ENCODE data around the gene AREG. TPM values are rescaled to one million over a fixed set of nuclear protein-coding genes. Genes with fewer than 3 reads are reported as not detected.
"Not testable (repeated sequence)": the region's sequence is repeated elsewhere in the genome, so short reads cannot be mapped to it uniquely, and the experiment has no call there.

Gene AREG
- not detected for total RNA-seq

- ChIA-PET CTCF (interaction anchor here (0.6 to 1.7 kb wide), 12 partner anchors 10 to 248 kb away, joined by 3 to 8 read pairs (median 3); no protein-coding TSS in a partner anchor), POLR2A (interaction anchor here (0.9 kb wide), 1 partner anchor 46 kb away, joined by 3 read pairs; no protein-coding TSS in a partner anchor)
- ATAC-seq (peak; percentile 96), DNase-seq (peak; percentile 85)
- peaks cover 12% of the 10 kb centered on the region for H3K4me1 Mint-ChIP-seq (ENCODE audit: low read depth)
- no peaks in the 10 kb centered on the region for H3K36me3 Mint-ChIP-seq (ENCODE audit: low read depth)
- H3K27me3 Mint-ChIP-seq (ENCODE audit: low read depth), result peaks cover 3% of the 10 kb centered on the region
- H3K4me3 Mint-ChIP-seq, result peak within 1 kb of the TSS; percentile 81
- no peaks in the 10 kb centered on the region for H3K9me3 Mint-ChIP-seq (ENCODE audit: insufficient read depth)
- H3K27ac Mint-ChIP-seq, result peak within 1 kb of the TSS; percentile 55
Measured at GRCh38 chr4:74444891-74445642, at the start of gene AREG. AREG (plus strand) TSS chr4:74445136; CDS start chr4:74445346, 210 bp downstream.

- Mint-ChIP-seq H3K4me1 (ENCODE audit: low read depth) (peaks cover 5% of the 10 kb centered on the region), H3K27ac (no peak overlapping the region), H3K9me3 (ENCODE audit: insufficient read depth) (no peaks in the 10 kb centered on the region), H3K4me3 (no peak overlapping the region), H3K36me3 (ENCODE audit: low read depth) (no peaks in the 10 kb centered on the region), H3K27me3 (ENCODE audit: low read depth) (peaks cover 7% of the 10 kb centered on the region)
- ChIA-PET POLR2A (no interaction called here), CTCF (no interaction called here)
- no peak for ATAC-seq
- DNase-seq, result no peak
Measured at GRCh38 chr4:74395633-74396032, 49.3 kb upstream of the AREG start.

- CTCF ChIA-PET, result interaction anchor here (0.6 to 1.5 kb wide), 5 partner anchors 9 to 226 kb away, joined by 3 to 5 read pairs (median 3); partner anchors contain the start of gene AREG
- H3K36me3 Mint-ChIP-seq (ENCODE audit: low read depth), result no peaks in the 10 kb centered on the region
Measured at GRCh38 chr4:74397748-74398426, 47.0 kb upstream of the AREG start.

DNA sequence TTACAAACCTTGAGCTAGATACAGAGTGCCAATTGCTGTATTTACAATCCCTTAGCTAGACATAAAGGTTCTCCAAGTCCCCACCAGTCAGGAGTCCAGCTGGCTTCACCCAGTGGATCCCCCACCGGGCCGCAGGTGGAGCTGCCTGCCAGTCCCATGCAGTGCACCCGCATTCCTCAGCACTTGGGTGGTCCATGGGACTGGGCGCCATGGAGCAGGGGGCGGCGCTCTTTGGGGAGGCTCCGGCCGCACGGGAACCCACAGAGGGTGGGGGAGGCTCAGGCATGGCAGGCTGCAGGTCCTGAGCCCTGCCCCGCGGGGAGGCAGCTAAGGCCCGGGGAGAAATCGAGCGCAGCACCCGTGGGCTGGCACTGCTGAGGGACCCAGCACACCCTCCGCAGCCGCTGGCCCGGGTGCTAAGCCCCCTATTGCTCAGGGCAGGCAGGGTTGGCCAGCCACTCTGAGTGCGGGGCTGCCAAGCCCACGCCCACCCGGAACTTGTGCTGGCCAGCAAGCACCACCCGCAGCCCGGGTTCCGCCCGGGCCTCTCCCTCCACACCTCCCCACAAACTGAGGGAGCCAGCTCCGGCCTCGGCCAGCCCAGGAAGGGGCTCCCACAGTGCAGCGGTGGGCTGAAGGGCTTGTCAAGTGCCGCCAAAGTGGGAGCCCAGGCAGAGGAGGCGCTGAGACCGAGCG, 45.9 kb upstream of the AREG start:
- ChIA-PET POLR2A (interaction anchor here (0.6 to 0.7 kb wide), 3 partner anchors 45 to 48 kb away, joined by 3 read pairs; partner anchors contain the start of gene AREG), CTCF (interaction anchor here (1.3 to 1.5 kb wide), 2 partner anchors 46 to 224 kb away, joined by 4 to 5 read pairs; partner anchors contain the start of gene AREG)
- H3K27me3 Mint-ChIP-seq (ENCODE audit: low read depth); H3K4me1 Mint-ChIP-seq (ENCODE audit: low read depth); H3K9me3 Mint-ChIP-seq (ENCODE audit: insufficient read depth); H3K27ac Mint-ChIP-seq; H3K36me3 Mint-ChIP-seq (ENCODE audit: low read depth); ATAC-seq; DNase-seq: not testable (repeated sequence)
- H3K4me3 Mint-ChIP-seq, result peak overlapping the region; percentile 90

More at GRCh38 chr4:74397748-74398426, 47.0 kb upstream of the AREG start:
- Mint-ChIP-seq H3K9me3 (ENCODE audit: insufficient read depth) (no peaks in the 10 kb centered on the region), H3K4me3 (peak overlapping the region; percentile 90), H3K4me1 (ENCODE audit: low read depth) (peaks cover 5% of the 10 kb centered on the region), H3K27me3 (ENCODE audit: low read depth) (peaks cover 5% of the 10 kb centered on the region), H3K27ac (peak overlapping the region; percentile 94)
- DNase-seq (no peak), ATAC-seq (peak; percentile 84)
- POLR2A ChIA-PET, result interaction anchor here (0.8 kb wide), 1 partner anchor 39 kb away, joined by 3 read pairs; no protein-coding TSS in a partner anchor

DNA sequence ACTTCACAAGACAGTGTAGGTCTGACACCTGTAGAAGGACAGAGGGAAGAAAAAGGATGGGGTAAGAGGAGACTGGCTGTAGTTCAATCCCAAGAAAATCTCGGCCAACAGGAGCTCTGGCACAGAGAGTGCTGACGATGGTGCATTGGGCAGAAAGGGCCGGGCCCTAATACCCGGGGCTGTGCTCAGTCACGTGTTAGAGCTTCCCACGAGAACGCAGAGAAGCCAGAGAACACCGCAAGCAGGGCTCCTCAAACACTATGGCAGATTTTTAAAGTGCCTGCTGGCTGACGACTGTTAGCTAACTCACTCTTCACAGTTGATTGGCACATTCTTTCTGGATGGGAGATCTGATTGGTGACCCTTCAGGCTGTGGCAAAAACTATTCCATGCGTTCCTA, 44.5 kb upstream of the AREG start:
- Mint-ChIP-seq H3K9me3 (ENCODE audit: insufficient read depth) (no peaks in the 10 kb centered on the region), H3K4me1 (ENCODE audit: low read depth) (peaks cover 5% of the 10 kb centered on the region), H3K27me3 (ENCODE audit: low read depth) (peaks cover 5% of the 10 kb centered on the region), H3K27ac (no peak overlapping the region), H3K36me3 (ENCODE audit: low read depth) (no peaks in the 10 kb centered on the region), H3K4me3 (no peak overlapping the region)
- ATAC-seq, result no peak
- CTCF ChIA-PET, result no interaction called here
- POLR2A ChIA-PET, result no interaction called here
- DNase-seq, result no peak

DNA sequence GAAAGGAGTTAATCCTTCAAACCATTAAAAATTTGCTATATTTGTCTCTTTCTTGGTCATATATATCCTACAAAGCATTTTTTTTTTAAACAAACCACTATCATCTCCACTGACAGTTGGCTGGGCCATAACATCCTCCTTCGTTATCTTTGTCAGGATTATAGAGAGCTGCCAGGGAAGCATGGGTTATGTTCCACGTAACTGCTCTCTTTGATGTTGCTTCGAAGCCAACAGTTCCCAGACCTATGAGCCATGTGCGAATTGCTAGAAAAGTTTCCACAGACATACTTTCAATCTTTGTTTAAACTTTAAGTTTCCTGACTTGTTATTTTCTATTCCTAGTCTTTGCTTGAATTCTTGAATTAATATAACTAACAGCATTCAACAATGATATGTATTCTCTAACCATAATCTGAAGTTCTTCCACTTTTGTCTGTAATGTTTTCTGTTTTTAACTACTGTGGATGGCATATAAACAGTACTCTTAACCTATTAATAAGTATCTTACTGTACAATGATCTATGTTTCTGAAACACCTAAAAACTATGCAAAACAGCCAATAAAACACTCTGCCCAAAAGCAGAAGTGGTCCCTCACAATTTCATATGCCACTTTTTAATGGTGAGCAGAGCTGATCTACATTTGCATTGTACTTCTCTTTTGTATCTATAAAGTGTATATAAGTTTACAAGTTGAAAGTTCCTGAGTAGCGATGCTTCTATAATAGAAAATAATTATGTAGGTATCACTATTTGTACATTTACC, 42.1 kb upstream of the AREG start:
- Mint-ChIP-seq H3K4me1 (ENCODE audit: low read depth) (peaks cover 1% of the 10 kb centered on the region), H3K9me3 (ENCODE audit: insufficient read depth) (no peaks in the 10 kb centered on the region), H3K27me3 (ENCODE audit: low read depth) (peaks cover 5% of the 10 kb centered on the region), H3K36me3 (ENCODE audit: low read depth) (no peaks in the 10 kb centered on the region), H3K4me3 (no peak overlapping the region), H3K27ac (no peak overlapping the region)
- CTCF ChIA-PET, result no interaction called here
- ATAC-seq, result no peak
- POLR2A ChIA-PET, result no interaction called here
- no peak for DNase-seq

DNA sequence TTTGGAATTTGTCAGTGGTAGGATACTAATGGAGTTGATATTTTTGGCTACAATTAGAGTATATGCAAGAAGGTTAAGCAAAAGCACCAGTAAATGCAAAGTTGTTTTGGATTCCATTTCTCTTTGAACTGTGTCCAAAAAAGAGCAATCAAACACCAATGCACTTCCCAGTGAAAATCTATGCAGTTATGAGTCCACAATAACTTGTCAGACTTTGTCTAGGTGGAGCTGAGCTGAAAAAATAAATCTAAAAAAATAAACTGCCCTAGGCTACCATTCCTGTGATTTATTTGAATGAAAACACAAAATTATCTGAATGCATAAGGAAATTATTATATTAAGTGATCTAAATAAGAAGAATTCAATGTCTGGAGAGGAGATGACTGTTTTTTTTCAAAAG, 37.0 kb upstream of the AREG start:
- Mint-ChIP-seq H3K27ac (no peak overlapping the region), H3K4me3 (no peak overlapping the region), H3K4me1 (ENCODE audit: low read depth) (no peaks in the 10 kb centered on the region), H3K9me3 (ENCODE audit: insufficient read depth) (no peaks in the 10 kb centered on the region), H3K27me3 (ENCODE audit: low read depth) (peaks cover 2% of the 10 kb centered on the region), H3K36me3 (ENCODE audit: low read depth) (no peaks in the 10 kb centered on the region)
- ATAC-seq, result no peak
- CTCF ChIA-PET, result no interaction called here
- POLR2A ChIA-PET, result no interaction called here
- no peak for DNase-seq

DNA sequence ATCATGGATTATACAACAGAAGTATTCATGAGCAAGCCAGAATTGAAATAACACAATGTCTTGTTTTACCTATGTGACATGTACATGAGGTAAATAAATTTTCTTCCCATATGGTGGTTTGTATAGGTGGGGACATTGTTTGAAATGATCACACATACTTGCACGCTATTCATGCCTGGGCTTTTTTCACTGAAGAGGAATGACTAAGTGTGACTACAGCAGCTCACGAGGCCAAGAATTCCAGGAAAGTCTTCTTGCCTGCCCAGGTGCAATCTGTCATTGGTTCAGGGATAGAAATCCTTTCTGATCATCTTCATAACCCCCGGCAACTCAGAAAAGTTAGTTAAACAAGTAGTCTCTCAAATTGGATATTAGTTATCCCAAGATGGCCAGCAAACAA, 36.3 kb upstream of the AREG start:
- no peaks in the 10 kb centered on the region for H3K4me1 Mint-ChIP-seq (ENCODE audit: low read depth)
- no peaks in the 10 kb centered on the region for H3K36me3 Mint-ChIP-seq (ENCODE audit: low read depth)
- ATAC-seq (no peak), DNase-seq (no peak)
- H3K9me3 Mint-ChIP-seq (ENCODE audit: insufficient read depth), result no peaks in the 10 kb centered on the region
- H3K27me3 Mint-ChIP-seq (ENCODE audit: low read depth), result peaks cover 2% of the 10 kb centered on the region
- ChIA-PET POLR2A (no interaction called here), CTCF (no interaction called here)
- no peak overlapping the region for H3K4me3 Mint-ChIP-seq
- no peak overlapping the region for H3K27ac Mint-ChIP-seq

DNA sequence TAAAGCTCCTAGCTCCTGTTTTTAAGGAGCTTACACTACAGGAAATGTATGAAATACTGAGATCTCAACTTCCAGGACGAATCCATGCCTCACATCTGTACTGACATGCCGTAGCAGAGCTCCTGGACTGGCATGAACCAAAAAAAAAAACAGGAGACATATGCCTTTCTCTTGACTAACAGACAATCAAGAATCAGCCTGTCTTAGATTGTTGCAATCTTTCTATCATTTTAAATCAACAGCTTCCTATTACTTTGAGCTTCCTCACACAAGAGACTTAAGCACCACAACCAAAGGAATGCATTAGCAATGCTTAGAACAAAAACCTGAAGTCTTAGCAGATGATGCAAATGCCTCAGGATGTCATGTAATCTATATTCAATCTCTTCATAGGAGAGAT, 34.7 kb upstream of the AREG start:
- Mint-ChIP-seq H3K9me3 (ENCODE audit: insufficient read depth) (no peaks in the 10 kb centered on the region), H3K36me3 (ENCODE audit: low read depth) (no peaks in the 10 kb centered on the region), H3K4me3 (no peak overlapping the region), H3K27ac (no peak overlapping the region), H3K4me1 (ENCODE audit: low read depth) (no peaks in the 10 kb centered on the region), H3K27me3 (ENCODE audit: low read depth) (peaks cover 4% of the 10 kb centered on the region)
- CTCF ChIA-PET, result no interaction called here
- POLR2A ChIA-PET, result no interaction called here
- ATAC-seq (no peak), DNase-seq (no peak)

GRCh38 chr4:74412225-74412624, 32.7 kb upstream of the AREG start:
- ChIA-PET POLR2A (no interaction called here), CTCF (no interaction called here)
- H3K4me3 Mint-ChIP-seq, result no peak overlapping the region
- H3K4me1 Mint-ChIP-seq (ENCODE audit: low read depth), result no peaks in the 10 kb centered on the region
- H3K36me3 Mint-ChIP-seq (ENCODE audit: low read depth), result no peaks in the 10 kb centered on the region
- peaks cover 6% of the 10 kb centered on the region for H3K27me3 Mint-ChIP-seq (ENCODE audit: low read depth)
- no peak for ATAC-seq
- DNase-seq, result no peak
- no peak overlapping the region for H3K27ac Mint-ChIP-seq
- H3K9me3 Mint-ChIP-seq (ENCODE audit: insufficient read depth), result no peaks in the 10 kb centered on the region

GRCh38 chr4:74413265-74413664, 31.7 kb upstream of the AREG start:
- no peak for DNase-seq
- CTCF ChIA-PET, result no interaction called here

More at GRCh38 chr4:74413265-74413664, 31.7 kb upstream of the AREG start:
- H3K9me3 Mint-ChIP-seq (ENCODE audit: insufficient read depth), result no peaks in the 10 kb centered on the region
- peaks cover 6% of the 10 kb centered on the region for H3K27me3 Mint-ChIP-seq (ENCODE audit: low read depth)
- no peak overlapping the region for H3K4me3 Mint-ChIP-seq
- H3K27ac Mint-ChIP-seq, result no peak overlapping the region
- H3K4me1 Mint-ChIP-seq (ENCODE audit: low read depth), result no peaks in the 10 kb centered on the region
- no peaks in the 10 kb centered on the region for H3K36me3 Mint-ChIP-seq (ENCODE audit: low read depth)
- ATAC-seq, result no peak
- POLR2A ChIA-PET, result no interaction called here
